Smooth muscle cell (in vitro differentiated cells): Measurements from ENCODE around the gene FSCN2. TPM values are rescaled to one million over a fixed set of nuclear protein-coding genes. Genes with fewer than 3 reads are reported as not detected.

Experiments used
- DNase-seq: peaks from one replicate; lab custom pipeline; 2025; ENCODE audit not compliant: unreplicated experiment; lab: John Stamatoyannopoulos, UW
- H2AFZ ChIP-seq: fragments of 200-600 bp; sonication (generic); 2 replicates; pipeline ENCODE4 v1.6.0; 2016; ENCODE audit warnings: antibody characterized with exemption, low read depth, mild to moderate bottlenecking
- H3F3A ChIP-seq: fragments of 200-600 bp; sonication (generic); 2 replicates; pipeline ENCODE4 v1.6.0; 2017; ENCODE audit warnings: antibody characterized with exemption, low read depth
- H3K27ac ChIP-seq: fragments of 200-600 bp; sonication (generic); 2 replicates; pipeline ENCODE4 v1.5.1; 2016; ENCODE audit warnings: low read depth, mild to moderate bottlenecking
- H3K27me3 ChIP-seq: fragments of 200-600 bp; sonication (generic); 2 replicates; pipeline ENCODE4 v1.6.1; 2016; ENCODE audit warnings: low read depth, mild to moderate bottlenecking
- H3K36me3 ChIP-seq: fragments of 200-600 bp; sonication (generic); 2 replicates; pipeline ENCODE4 v1.5.1; 2016; ENCODE audit warnings: low read depth
- H3K4me1 ChIP-seq: fragments of 200-600 bp; sonication (generic); 2 replicates; pipeline ENCODE4 v1.5.1; 2016; ENCODE audit warnings: low read depth
- H3K4me2 ChIP-seq: fragments of 200-600 bp; sonication (generic); 2 replicates; pipeline ENCODE4 v1.6.0; 2016; ENCODE audit warnings: mild to moderate bottlenecking
- H3K4me3 ChIP-seq: fragments of 200-600 bp; sonication (generic); 2 replicates; pipeline ENCODE4 v1.5.1; 2016; ENCODE audit warnings: mild to moderate bottlenecking
- H3K79me2 ChIP-seq: fragments of 200-600 bp; sonication (generic); 2 replicates; pipeline ENCODE4 v1.6.0; 2016; ENCODE audit warnings: low read depth, mild to moderate bottlenecking
- H3K9ac ChIP-seq: fragments of 200-600 bp; sonication (generic); 2 replicates; pipeline ENCODE4 v1.6.0; 2016; ENCODE audit warnings: low read depth
- H3K9me3 ChIP-seq: fragments of 200-600 bp; sonication (generic); replicated peaks from 2 replicates; pipeline ENCODE4 v1.5.1; 2016; ENCODE audit warnings: low read depth
- H4K20me1 ChIP-seq: fragments of 200-600 bp; sonication (generic); 2 replicates; pipeline ENCODE4 v1.6.0; 2016; ENCODE audit warnings: low read depth
- WGBS: methylation state at CpG from one replicate; pipeline ENCODE4 v1.1.7; 2016; ENCODE audit warnings: low lambda C conversion rate; 5-methylcytosine and 5-hydroxymethylcytosine counted together
- polyA plus RNA-seq: library from polyadenylated mRNA; unstranded; fragments of >200 nt; fragmentation: Nextera tagmentation; extraction: Ambion mirVana; gene quantifications from 2 replicates; pipeline ENCODE4 v1.2.1, GENCODE V29; 2016
- total RNA-seq: library from RNA; depleted of rRNA; stranded (reverse); fragments of >200 nt; gene quantifications from 2 replicates; pipeline ENCODE4 v1.2.3, GENCODE V29; 2014
- TF ChIP-seq, protein P1 (sequence below): fragments of 200-600 bp; sonication (generic); IDR thresholded peaks from 2 replicates; pipeline ENCODE4 v1.5.1; 2017; ENCODE audit warnings: borderline replicate concordance, mild to moderate bottlenecking, antibody characterized with exemption; ENCODE audit not compliant: insufficient read depth, poor library complexity, severe bottlenecking

FSCN2 gene
- total and polyA plus RNA-seq, 2 experiments from 2014 or later: 0.63 to 0.72 TPM

- Histone ChIP-seq H3K27ac (no peak overlapping the region), H3K36me3 (no peaks in the 10 kb centered on the region), H3K4me3 (no peak overlapping the region), H4K20me1 (no peaks in the 10 kb centered on the region), H3K9me3 (no peaks in the 10 kb centered on the region), H2AFZ (no peak overlapping the region), H3K4me2 (no peak overlapping the region), H3K27me3 (no peaks in the 10 kb centered on the region), H3K79me2 (no peaks in the 10 kb centered on the region), H3F3A (no peaks in the 10 kb centered on the region), H3K9ac (no peak overlapping the region), H3K4me1 (no peaks in the 10 kb centered on the region)
- TF ChIP-seq, protein P1, sequence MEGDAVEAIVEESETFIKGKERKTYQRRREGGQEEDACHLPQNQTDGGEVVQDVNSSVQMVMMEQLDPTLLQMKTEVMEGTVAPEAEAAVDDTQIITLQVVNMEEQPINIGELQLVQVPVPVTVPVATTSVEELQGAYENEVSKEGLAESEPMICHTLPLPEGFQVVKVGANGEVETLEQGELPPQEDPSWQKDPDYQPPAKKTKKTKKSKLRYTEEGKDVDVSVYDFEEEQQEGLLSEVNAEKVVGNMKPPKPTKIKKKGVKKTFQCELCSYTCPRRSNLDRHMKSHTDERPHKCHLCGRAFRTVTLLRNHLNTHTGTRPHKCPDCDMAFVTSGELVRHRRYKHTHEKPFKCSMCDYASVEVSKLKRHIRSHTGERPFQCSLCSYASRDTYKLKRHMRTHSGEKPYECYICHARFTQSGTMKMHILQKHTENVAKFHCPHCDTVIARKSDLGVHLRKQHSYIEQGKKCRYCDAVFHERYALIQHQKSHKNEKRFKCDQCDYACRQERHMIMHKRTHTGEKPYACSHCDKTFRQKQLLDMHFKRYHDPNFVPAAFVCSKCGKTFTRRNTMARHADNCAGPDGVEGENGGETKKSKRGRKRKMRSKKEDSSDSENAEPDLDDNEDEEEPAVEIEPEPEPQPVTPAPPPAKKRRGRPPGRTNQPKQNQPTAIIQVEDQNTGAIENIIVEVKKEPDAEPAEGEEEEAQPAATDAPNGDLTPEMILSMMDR: no peak
- no peak for DNase-seq
- WGBS: 87% methylated on average over 12 of the region's 12 CpGs
These were observed 28.6 kb upstream of the FSCN2 start for GRCh38 chr17:81499601-81499970.

DNA sequence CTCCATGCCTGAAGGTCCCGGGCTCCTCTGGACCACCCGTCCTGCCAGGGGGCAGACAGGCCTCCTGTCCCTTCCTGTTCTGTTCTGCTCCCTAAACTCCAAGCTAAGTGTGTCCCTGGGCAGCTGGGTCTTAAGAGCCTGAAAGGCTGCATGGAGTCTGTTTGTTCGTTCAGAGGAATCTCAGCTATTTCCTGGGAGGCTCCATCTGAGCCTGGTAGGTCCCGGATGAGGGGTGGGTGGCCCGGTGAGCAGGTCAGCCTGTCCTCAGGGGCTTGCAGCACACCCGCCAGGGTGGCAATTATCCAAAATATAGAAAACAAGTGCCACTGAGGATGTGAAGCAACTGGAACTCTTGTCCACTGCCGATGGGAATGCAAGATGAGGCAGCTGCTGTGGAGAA lies 28.1 kb upstream of the FSCN2 start:
- Histone ChIP-seq H3K4me3 (no peak overlapping the region), H3K27ac (no peak overlapping the region), H3K27me3 (no peaks in the 10 kb centered on the region), H3K9me3 (no peaks in the 10 kb centered on the region), H3K79me2 (no peaks in the 10 kb centered on the region), H3K36me3 (no peaks in the 10 kb centered on the region), H3K9ac (no peak overlapping the region), H3K4me1 (no peaks in the 10 kb centered on the region), H3F3A (no peaks in the 10 kb centered on the region), H2AFZ (no peak overlapping the region), H3K4me2 (no peak overlapping the region), H4K20me1 (no peaks in the 10 kb centered on the region)
- no peak for DNase-seq
- 50% methylated on average over 7 of the region's 7 CpGs for WGBS
- TF ChIP-seq, protein P1: no peak

DNA sequence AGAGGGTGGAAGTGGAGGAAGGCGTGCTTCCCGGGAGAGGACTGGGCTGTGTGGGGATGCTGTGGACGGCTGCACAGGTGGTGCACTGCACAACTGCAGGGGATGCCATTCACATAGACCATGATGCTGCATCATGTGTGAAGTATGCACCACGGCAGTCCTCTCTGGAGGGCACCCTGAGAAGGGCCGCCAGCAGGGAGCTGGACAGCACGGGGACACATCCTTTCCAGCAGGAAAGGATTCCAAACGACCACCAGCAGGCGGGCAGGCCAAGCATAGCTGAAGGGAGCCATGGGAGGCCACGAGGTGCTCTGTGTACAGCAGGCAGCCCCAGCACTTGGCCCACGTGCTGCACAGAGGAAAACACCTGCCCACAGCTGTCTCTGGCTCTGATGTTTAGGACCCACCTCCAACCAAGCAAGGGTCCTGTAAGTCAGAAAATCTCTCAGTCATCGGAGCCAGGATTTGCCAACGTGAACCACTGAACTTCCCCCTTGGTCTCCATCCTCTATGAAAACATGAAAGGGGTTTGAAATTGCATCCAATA lies 25.6 kb upstream of the FSCN2 start:
- H3K4me1 ChIP-seq: no peaks in the 10 kb centered on the region
- H2AFZ ChIP-seq: no peak overlapping the region
- no peak for DNase-seq
- H3K4me2 ChIP-seq: no peak overlapping the region
- H3K27me3 ChIP-seq: no peaks in the 10 kb centered on the region
- no peak overlapping the region for H3K9ac ChIP-seq
- H3K79me2 ChIP-seq: no peaks in the 10 kb centered on the region
- TF ChIP-seq, protein P1: no peak
- peaks cover 9% of the 10 kb centered on the region for H4K20me1 ChIP-seq
- 81% methylated on average over 12 of the region's 12 CpGs for WGBS
- H3F3A ChIP-seq: peaks cover 2% of the 10 kb centered on the region
- H3K36me3 ChIP-seq: no peaks in the 10 kb centered on the region
- no peak overlapping the region for H3K4me3 ChIP-seq
- H3K9me3 ChIP-seq: no peaks in the 10 kb centered on the region
- H3K27ac ChIP-seq: no peak overlapping the region

DNA sequence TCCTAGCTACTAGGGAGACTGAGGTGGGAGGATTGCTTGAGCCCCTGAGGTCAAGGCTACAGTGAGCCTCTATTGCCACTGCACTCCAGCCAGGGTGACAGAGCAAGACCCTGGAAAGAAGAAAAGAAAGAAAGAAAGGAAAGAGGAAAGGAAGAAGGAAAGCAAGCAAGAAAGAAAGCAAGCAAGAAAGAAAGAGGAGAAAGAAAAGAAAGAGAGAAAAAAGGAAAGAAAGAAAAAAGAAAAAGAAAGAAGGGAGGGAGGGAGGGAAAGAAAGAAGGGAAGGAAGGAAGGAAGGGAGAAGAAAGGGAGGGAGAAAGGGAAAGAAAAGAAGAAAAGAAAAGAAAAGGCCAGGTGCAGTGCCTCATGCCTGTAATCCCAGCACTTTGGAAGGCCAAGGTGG lies 24.6 kb upstream of the FSCN2 start:
- Histone ChIP-seq H3K9ac (no peak overlapping the region), H3K79me2 (no peaks in the 10 kb centered on the region), H2AFZ (no peak overlapping the region), H3K36me3 (no peaks in the 10 kb centered on the region), H3K4me2 (no peak overlapping the region), H3K27me3 (no peaks in the 10 kb centered on the region), H4K20me1 (peaks cover 20% of the 10 kb centered on the region), H3K4me3 (no peak overlapping the region), H3F3A (peaks cover 2% of the 10 kb centered on the region), H3K4me1 (no peaks in the 10 kb centered on the region), H3K27ac (no peak overlapping the region), H3K9me3 (no peaks in the 10 kb centered on the region)
- DNase-seq: no peak
- TF ChIP-seq, protein P1: no peak
